ENCODE results near the gene CFAP45. TPM values are rescaled to one million over a fixed set of nuclear protein-coding genes. Genes with fewer than 3 reads are reported as not detected.

CFAP45 gene
- total and polyA plus RNA-seq, 9 of the 15 experiments (the other 6 are each of a cell fraction or from before 2014, with no cell fraction given) = 0.65 to 2.4 (median 1.5) TPM

DNA sequence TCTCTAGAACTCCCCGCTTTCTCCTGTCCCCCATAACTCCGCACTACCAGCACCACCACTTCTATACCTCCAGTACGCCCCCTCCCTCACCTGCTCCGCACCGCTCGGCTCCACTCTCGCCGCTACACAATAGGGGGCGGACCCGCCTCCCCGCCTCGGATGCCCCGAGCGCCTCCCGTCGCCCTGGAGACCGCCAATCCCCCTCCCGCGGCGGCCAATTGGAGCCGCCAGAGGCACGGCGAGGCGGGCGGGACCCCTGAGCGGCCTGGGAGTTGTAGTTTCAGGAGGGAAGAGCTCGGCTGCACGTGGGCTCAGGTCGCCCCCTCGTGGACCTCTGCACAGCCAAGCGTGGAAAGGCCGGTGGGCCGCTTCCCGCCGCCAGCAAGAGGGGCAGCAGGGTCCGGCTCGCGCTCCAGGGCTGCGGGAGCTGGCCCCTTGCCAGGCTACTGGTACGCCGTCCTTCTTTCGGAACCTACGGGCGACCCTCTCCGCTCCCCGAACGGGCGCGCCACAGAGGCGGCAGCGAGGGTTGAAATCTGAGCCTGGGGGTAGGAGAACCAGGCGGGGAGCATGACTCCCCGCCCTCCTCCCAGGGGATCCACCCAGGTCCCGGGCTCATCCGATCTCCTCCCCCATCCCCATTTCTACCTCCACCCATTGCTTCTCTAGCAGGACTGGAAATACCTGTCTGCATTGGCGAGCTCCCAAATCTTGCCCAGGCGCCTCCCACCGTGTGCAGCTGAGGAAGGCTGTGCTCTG is 45.7 kb upstream of the CFAP45 start, which contains the start of gene IGSF9 (continued):
- TF ChIP-seq, protein P1, sequence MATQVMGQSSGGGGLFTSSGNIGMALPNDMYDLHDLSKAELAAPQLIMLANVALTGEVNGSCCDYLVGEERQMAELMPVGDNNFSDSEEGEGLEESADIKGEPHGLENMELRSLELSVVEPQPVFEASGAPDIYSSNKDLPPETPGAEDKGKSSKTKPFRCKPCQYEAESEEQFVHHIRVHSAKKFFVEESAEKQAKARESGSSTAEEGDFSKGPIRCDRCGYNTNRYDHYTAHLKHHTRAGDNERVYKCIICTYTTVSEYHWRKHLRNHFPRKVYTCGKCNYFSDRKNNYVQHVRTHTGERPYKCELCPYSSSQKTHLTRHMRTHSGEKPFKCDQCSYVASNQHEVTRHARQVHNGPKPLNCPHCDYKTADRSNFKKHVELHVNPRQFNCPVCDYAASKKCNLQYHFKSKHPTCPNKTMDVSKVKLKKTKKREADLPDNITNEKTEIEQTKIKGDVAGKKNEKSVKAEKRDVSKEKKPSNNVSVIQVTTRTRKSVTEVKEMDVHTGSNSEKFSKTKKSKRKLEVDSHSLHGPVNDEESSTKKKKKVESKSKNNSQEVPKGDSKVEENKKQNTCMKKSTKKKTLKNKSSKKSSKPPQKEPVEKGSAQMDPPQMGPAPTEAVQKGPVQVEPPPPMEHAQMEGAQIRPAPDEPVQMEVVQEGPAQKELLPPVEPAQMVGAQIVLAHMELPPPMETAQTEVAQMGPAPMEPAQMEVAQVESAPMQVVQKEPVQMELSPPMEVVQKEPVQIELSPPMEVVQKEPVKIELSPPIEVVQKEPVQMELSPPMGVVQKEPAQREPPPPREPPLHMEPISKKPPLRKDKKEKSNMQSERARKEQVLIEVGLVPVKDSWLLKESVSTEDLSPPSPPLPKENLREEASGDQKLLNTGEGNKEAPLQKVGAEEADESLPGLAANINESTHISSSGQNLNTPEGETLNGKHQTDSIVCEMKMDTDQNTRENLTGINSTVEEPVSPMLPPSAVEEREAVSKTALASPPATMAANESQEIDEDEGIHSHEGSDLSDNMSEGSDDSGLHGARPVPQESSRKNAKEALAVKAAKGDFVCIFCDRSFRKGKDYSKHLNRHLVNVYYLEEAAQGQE (IDR thresholded peaks at IDR 0.05; ENCODE audit: borderline replicate concordance) = peak; percentile 61
- TF ChIP-seq, protein P1 (CRISPR knock-in tag; IDR thresholded peaks at IDR 0.05; ENCODE audit: low read depth) = 0 out of 2 replicates have a peak, but pooled peaks have one; percentile 56
- peak; percentile 84 for TF ChIP-seq NFIC (IDR thresholded peaks at IDR 0.05)
- no peak for TF ChIP-seq ZNF507 (tag; conservative IDR thresholded peaks at IDR 0.05)
- TF ChIP-seq, protein P2, sequence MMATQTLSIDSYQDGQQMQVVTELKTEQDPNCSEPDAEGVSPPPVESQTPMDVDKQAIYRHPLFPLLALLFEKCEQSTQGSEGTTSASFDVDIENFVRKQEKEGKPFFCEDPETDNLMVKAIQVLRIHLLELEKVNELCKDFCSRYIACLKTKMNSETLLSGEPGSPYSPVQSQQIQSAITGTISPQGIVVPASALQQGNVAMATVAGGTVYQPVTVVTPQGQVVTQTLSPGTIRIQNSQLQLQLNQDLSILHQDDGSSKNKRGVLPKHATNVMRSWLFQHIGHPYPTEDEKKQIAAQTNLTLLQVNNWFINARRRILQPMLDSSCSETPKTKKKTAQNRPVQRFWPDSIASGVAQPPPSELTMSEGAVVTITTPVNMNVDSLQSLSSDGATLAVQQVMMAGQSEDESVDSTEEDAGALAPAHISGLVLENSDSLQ (IDR thresholded peaks at IDR 0.05) = peak; percentile 90
- no peak for TF ChIP-seq NCOR1 (IDR thresholded peaks at IDR 0.05)
- TF ChIP-seq, protein P3, sequence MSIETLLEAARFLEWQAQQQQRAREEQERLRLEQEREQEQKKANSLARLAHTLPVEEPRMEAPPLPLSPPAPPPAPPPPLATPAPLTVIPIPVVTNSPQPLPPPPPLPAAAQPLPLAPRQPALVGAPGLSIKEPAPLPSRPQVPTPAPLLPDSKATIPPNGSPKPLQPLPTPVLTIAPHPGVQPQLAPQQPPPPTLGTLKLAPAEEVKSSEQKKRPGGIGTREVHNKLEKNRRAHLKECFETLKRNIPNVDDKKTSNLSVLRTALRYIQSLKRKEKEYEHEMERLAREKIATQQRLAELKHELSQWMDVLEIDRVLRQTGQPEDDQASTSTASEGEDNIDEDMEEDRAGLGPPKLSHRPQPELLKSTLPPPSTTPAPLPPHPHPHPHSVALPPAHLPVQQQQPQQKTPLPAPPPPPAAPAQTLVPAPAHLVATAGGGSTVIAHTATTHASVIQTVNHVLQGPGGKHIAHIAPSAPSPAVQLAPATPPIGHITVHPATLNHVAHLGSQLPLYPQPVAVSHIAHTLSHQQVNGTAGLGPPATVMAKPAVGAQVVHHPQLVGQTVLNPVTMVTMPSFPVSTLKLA (conservative IDR thresholded peaks at IDR 0.05) = peak; percentile 89 to 93
- peak in 2 of 3 experiments; percentile 40 to 51 for TF ChIP-seq YY1 (IDR thresholded peaks at IDR 0.05; ENCODE audit: borderline replicate concordance in 1 of 3, control insufficient read depth in 1 of 3, extremely low read depth in 1 of 3, insufficient read depth in 3 of 3, insufficient read length in 1 of 3, insufficient replicate concordance in 2 of 3, low read depth in 1 of 3, low read length in 2 of 3)
- no peak for TF ChIP-seq HIVEP1 (CRISPR knock-in tag; IDR thresholded peaks at IDR 0.05)
- TF ChIP-seq JUND (IDR thresholded peaks at IDR 0.05; ENCODE audit: borderline replicate concordance, low read depth, low read length) = 0 out of 2 replicates have a peak, but pooled peaks have one; percentile 10
- no peak for TF ChIP-seq JUND (tag; IDR thresholded peaks at IDR 0.05; ENCODE audit: borderline replicate concordance, low read depth, low read length)
- TF ChIP-seq ETV6 (IDR thresholded peaks at IDR 0.05; ENCODE audit: borderline replicate concordance in 1 of 2, low read depth in 2 of 2, low read length in 1 of 2) = no peak
- TF ChIP-seq ETV6 (CRISPR knock-in tag; IDR thresholded peaks at IDR 0.05; ENCODE audit: borderline replicate concordance) = no peak
- no peak for TF ChIP-seq PURB (CRISPR knock-in tag; IDR thresholded peaks at IDR 0.05; ENCODE audit: low read depth)
- peak; percentile 67; the same call in 1 of the 2 replicates for TF ChIP-seq ATF7 (IDR thresholded peaks at IDR 0.05)
- TF ChIP-seq FOXA3 (CRISPR knock-in tag; conservative IDR thresholded peaks at IDR 0.05 in 1 of 2, IDR thresholded peaks at IDR 0.05 in 1 of 2) = no peak

All from K562 (cell line).